Neural cell (in vitro differentiated cells): ENCODE results near the gene SLC12A7.

ENCODE experiments used
- CTCF ChIP-seq: fragments of 450-650 bp; IDR thresholded peaks from 2 replicates; pipeline ENCODE4 v1.5.1; 2014; ENCODE audit warnings: antibody characterized with exemption, mild to moderate bottlenecking, moderate library complexity; ENCODE audit not compliant: poor library complexity, severe bottlenecking
- EP300 ChIP-seq: fragments of 450-650 bp; conservative IDR thresholded peaks from 2 replicates; pipeline ENCODE4 v1.6.1; 2014; ENCODE audit warnings: antibody characterized with exemption, mild to moderate bottlenecking, moderate library complexity; ENCODE audit not compliant: poor library complexity, severe bottlenecking
- EZH2 ChIP-seq: fragments of 200-600, 300-800 bp; shearing (Covaris generic), sonication (generic); IDR thresholded peaks from 2 replicates; pipeline ENCODE4 v1.6.1; 2014; ENCODE audit warnings: antibody characterized with exemption, low read length, borderline replicate concordance, mild to moderate bottlenecking; ENCODE audit not compliant: insufficient read depth, poor library complexity, severe bottlenecking
- MXI1 ChIP-seq: fragments of 450-650 bp; conservative IDR thresholded peaks from 2 replicates; pipeline ENCODE4 v1.6.1; 2014; ENCODE audit warnings: antibody characterized with exemption, mild to moderate bottlenecking; ENCODE audit not compliant: poor library complexity, severe bottlenecking
- RAD21 ChIP-seq: fragments of 450-650 bp; conservative IDR thresholded peaks from 2 replicates; pipeline ENCODE4 v1.6.1; 2014; ENCODE audit warnings: antibody characterized with exemption, mild to moderate bottlenecking, moderate library complexity
- REST ChIP-seq: IDR thresholded peaks from 2 replicates; pipeline ENCODE4 v1.6.1; 2012; ENCODE audit warnings: borderline replicate concordance
- SMC3 ChIP-seq: fragments of 450-650 bp; conservative IDR thresholded peaks from 2 replicates; pipeline ENCODE4 v1.6.1; 2014; ENCODE audit warnings: antibody characterized with exemption, mild to moderate bottlenecking, moderate library complexity; ENCODE audit not compliant: poor library complexity

DNA sequence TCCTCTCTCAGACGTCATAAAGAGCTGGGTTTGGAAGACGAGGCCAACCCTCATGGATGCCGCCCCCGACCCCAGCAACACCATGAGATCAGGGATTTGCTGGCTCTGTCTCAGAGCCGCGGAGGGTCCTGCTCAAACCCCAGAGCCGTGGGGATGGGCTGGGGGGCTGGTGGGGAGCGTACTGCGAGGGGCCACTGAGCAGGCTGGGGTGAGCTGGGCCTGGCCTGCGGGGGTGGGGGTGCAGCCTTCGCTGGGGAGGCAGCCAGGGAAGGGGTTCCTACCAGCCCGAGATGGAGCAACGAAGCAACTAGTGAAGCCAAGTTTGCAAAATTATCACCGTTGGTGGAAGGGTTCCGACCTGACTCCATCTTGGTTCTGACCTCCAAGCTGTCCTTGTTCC is 5.1 kb upstream of the SLC12A7 start:
- no peak for TF ChIP-seq CTCF
- no peak for TF ChIP-seq EZH2
- no peak for TF ChIP-seq EP300
- no peak for TF ChIP-seq REST
- no peak for TF ChIP-seq RAD21
- TF ChIP-seq MXI1, result no peak
- TF ChIP-seq SMC3, result no peak
